ENCODE data around the gene TVP23A. TPM values are rescaled to one million over a fixed set of nuclear protein-coding genes. Genes with fewer than 3 reads are reported as not detected.

Gene TVP23A
- total and polyA plus RNA-seq, 10 of the 15 experiments (the other 5 are each of a cell fraction or from before 2014, with no cell fraction given), result 1.1 to 6.4 (median 2.2) TPM

DNA sequence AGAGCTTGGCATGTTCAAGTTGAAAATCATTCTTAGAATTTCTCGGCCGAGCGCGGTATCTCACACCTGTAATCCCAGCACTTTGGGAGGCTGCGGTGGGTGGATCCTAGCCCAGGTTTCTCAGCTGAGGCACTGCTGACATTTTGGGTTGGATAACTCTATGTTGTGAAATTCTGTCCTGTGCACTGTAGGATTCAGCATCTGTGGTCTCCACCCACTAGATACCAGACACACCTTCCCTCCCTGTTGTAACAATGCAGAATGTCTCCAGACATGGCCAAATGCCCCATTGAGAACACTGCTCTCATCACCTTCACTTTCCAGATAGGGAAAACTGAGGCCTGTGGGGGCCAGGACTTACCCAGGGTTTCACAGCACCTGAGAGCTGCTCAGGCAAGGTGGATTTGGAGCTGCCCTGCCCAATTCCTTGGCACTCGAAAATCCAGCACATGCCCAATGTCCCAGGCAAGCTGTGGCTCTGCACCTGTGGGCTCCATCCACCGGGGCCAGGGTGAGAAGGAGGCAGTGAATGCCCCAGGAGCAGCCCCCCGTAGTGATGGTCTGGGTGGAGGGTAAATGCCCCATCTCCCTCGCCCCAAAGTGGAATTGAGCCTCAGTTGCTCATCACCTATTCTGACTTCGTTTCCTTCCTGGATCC lies 20.2 kb upstream of the TVP23A start:
- TF ChIP-seq TBL1XR1 (IDR thresholded peaks at IDR 0.05; ENCODE audit: low read depth, low read length) (no peak), CEBPZ (IDR thresholded peaks at IDR 0.05; ENCODE audit: low read depth, low read length) (no peak), TCF7 (IDR thresholded peaks at IDR 0.05; ENCODE audit: borderline replicate concordance) (no peak), KDM1A (IDR thresholded peaks at IDR 0.05; ENCODE audit: borderline replicate concordance) (no peak), ZBTB40 (IDR thresholded peaks at IDR 0.05; ENCODE audit: borderline replicate concordance) (no peak), EP300 (IDR thresholded peaks at IDR 0.05; ENCODE audit: borderline replicate concordance in 1 of 2, control insufficient read depth in 1 of 2, low read depth in 2 of 2, low read length in 2 of 2) (no peak), CREB1 (IDR thresholded peaks at IDR 0.05; ENCODE audit: low read depth) (no peak), ZZZ3 (IDR thresholded peaks at IDR 0.05; ENCODE audit: control insufficient read depth, insufficient read length, low read depth) (no peak), ZSCAN29 (IDR thresholded peaks at IDR 0.05) (no peak)
- TF ChIP-seq, protein P1, sequence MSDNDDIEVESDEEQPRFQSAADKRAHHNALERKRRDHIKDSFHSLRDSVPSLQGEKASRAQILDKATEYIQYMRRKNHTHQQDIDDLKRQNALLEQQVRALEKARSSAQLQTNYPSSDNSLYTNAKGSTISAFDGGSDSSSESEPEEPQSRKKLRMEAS (IDR thresholded peaks at IDR 0.05; ENCODE audit: low read depth, low read length), result no peak
- in situ Hi-C loops (cut with MboI) (no loop called here), intact Hi-C loops (cut with micrococcal nuclease; ENCODE audit: unreplicated experiment) (loop anchor here (10.0 kb wide), 1 partner anchor 76 kb away; no protein-coding TSS in a partner anchor)
- SMC1A ChIA-PET (ENCODE audit: uncharacterized antibody, unreplicated experiment), result interaction anchor here (0.8 to 8.3 kb wide), 4 partner anchors 8 to 38 kb away, joined by 3 to 62 read pairs (median 3); partner anchors contain the start of gene CIITA
- POLR2A ChIA-PET, result interaction anchor here (0.5 to 0.6 kb wide), 2 partner anchors 58 to 320 kb away, joined by 4 read pairs; no protein-coding TSS in a partner anchor
- H3K9me3 ChIP-seq (replicated peaks; ENCODE audit: control insufficient read depth, insufficient read depth, low read length), result peaks cover 5% of the 10 kb centered on the region
- no peak overlapping the region for H3K27ac ChIP-seq (ENCODE audit: control insufficient read depth, insufficient read depth)
- H3K9ac ChIP-seq (ENCODE audit: control insufficient read depth, insufficient read depth, low read length), result no peak overlapping the region
- H3K4me1 ChIP-seq (ENCODE audit: control insufficient read depth, insufficient read depth, low read length), result peaks cover 42% of the 10 kb centered on the region
- BruUV-seq (replicated peaks), result no TSS peak
- no peaks in the 10 kb centered on the region for H3K79me2 ChIP-seq (ENCODE audit: control insufficient read depth, insufficient read depth, low read length)
- DNase-seq (ENCODE audit: low read depth, low spot score), result no peak
- WGBS (ENCODE audit: insufficient coverage, insufficient replicate concordance, low lambda C conversion rate, missing lambda C conversion rate), result 70% methylated on average over 10 of the region's 10 CpGs
- no peak overlapping the region for H3K4me2 ChIP-seq (ENCODE audit: control insufficient read depth, insufficient read depth)
- no peak for ATAC-seq
- no peak for FAIRE-seq
- H3K36me3 ChIP-seq (ENCODE audit: control insufficient read depth in 2 of 2, insufficient read depth in 2 of 2, low read length in 1 of 2), result no peaks in the 10 kb centered on the region
- no peak overlapping the region for H3K4me3 ChIP-seq
- H4K20me1 ChIP-seq (ENCODE audit: control insufficient read depth, insufficient read depth), result no peaks in the 10 kb centered on the region
- no peak overlapping the region for H2AFZ ChIP-seq (ENCODE audit: control insufficient read depth, low read depth, low read length)
- no peaks in the 10 kb centered on the region for H3K27me3 ChIP-seq (replicated peaks in 1 of 2; ENCODE audit: control insufficient read depth in 2 of 2, insufficient read depth in 2 of 2, low read length in 1 of 2)
- RAD21 ChIA-PET (ENCODE audit: unreplicated experiment), result interaction anchor here (1.5 kb wide), 1 partner anchor 51 kb away, joined by 3 read pairs; no protein-coding TSS in a partner anchor
- CTCF ChIA-PET, result interaction anchor here (1.0 to 1.9 kb wide), 2 partner anchors 92 to 101 kb away, joined by 4 read pairs; no protein-coding TSS in a partner anchor
